COLO668 (cell line): ENCODE results near the gene SEMA6B.
A peak's percentile ranks its signal among the peaks of the same experiment; 100 is the strongest.

Experiments
- DNase-seq: peaks from one replicate; lab custom pipeline; 2025; ENCODE audit not compliant: unreplicated experiment; lab: John Stamatoyannopoulos, UW

SEMA6B gene

DNA sequence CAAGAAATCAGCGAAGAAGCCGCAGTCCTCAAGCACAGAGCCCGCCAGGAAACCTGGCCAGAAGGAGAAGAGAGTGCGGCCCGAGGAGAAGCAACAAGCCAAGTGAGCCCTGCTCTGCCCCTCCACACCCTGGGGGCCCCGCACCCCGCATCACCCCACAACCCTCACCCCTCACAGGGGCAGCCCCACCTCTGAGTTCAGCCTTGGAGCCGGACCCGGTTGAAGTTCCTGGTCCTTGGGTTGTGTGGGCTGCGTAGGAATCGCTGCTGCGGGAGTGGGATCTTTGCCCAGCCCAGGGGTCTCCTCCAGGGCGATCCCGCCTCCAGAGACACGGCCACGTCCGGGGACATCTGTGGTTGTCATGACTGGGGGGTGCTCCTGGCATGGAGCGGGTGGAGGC, 63.2 kb downstream of the SEMA6B start:
- DNase-seq: no peak

DNA sequence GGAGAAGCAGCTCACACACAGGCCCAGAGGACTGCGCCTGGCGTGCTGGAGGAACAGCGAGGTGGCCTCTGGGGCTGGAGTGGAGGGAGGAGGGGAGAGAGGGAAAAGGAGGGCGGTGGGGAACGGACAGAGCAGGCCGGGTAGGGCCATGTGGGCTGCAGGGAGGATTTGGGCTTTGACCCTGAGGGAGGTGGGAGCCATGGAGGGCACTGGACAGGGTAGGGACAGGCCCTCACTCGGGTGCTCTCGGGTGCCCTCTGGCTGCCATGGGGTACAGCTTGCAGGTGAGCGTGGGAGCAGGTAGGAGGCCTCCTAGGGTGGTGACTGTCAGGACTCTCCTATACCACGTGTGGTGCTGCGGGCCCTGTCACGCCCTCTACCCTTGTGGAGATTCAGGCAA, 64.0 kb downstream of the SEMA6B start:
- DNase-seq: peak; percentile 16

DNA sequence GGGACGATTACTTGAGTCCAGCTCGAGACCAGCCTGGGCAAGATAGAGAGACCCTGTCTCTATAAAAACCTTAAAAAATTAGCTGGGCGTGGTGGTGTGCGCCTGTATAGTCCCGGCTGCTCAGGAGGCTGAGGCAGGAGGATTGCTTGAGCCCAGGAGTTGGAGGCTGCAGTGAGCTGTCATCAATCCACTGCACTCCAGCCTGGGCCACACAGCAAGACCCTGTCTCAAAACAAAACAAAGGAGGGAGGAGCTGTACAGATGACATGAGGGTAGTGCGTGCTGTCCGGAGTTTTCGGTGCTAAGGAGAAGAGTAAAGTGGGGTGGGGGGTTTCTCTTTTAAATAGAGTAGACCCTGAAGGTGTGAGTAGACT, 64.8 kb downstream of the SEMA6B start:
- no peak for DNase-seq

DNA sequence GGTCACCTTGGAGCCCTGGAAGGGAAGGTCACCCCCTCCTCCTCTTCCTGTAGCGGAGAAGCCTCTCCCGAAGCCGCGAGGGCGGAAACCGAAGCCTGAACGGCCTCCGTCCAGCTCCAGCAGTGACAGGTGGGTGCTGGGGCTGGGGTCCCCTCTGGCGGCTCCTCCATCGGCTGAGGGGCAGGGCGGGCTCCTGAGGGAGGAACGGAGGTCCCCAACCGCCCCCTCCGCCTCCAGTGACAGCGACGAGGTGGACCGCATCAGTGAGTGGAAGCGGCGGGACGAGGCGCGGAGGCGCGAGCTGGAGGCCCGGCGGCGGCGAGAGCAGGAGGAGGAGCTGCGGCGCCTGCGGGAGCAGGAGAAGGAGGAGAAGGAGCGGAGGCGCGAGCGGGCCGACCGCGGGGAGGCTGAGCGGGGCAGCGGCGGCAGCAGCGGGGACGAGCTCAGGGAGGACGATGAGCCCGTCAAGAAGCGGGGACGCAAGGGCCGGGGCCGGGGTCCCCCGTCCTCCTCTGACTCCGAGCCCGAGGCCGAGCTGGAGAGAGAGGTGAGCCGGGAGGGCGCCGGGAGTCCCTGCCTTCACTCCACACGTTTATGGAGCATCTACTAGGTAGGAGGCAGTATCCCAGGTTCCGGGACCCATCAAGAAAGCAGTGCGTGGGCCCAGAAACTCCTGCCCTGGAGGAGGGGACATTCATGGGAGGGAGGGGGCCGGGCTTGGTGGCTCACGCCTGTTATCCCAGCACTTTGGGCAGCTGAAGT, 65.4 kb downstream of the SEMA6B start:
- DNase-seq: no peak

DNA sequence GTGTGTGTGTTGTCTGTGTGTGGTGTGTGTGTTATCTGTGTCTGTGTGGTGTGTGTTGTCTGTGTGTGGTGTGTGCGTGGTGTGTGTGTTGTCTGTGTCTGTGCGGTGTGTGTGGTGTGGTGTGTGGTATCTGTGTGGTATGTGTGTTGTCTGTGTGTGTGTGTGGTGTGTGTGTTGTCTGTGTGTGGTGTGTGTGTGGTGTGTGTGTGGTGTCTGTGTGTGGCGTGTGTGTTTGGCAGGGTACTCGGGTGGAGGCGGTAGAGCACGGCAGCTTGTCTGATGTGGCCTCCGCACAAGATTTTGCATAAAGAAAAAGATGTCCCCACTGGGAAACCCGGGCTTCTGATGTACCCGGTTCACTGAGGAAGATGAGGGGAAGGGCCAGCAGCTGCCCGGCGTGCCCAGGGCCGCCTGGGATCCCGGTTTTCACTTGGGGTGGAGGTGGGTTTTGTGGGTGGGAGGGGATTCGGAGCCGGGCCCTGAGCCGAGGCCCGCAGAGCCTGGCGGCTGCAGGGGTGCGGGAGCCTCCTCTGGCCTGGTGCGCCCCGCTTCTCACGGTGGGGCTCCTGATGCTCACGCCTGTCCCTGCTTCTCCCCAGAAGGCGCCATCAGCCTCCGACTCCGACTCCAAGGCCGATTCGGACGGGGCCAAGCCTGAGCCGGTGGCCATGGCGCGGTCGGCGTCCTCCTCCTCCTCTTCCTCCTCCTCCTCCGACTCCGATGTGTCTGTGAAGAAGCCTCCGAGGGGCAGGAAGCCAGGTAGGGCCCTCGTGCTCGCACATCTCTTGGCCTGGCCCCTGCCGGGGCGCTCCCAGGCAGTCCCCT, 66.2 kb downstream of the SEMA6B start:
- no peak for DNase-seq
